SK-N-SH treated with all-trans-retinoic acid at 6 μM for 48 hours (cell line): ENCODE measurements around the gene GCNT2.

Experiments
- ATAC-seq: fragments of 200-7000 bp; cut with Tn5 transposase; 3 replicates; pipeline ENCODE4 v1.9.1; 2020; ENCODE audit warnings: mild to moderate bottlenecking, moderate library complexity
- ARNTL ChIP-seq: fragments of 450-650 bp; formaldehyde crosslinking; IDR thresholded peaks from 2 replicates; pipeline ENCODE4 v1.5.0; 2020; ENCODE audit warnings: low read depth, mild to moderate bottlenecking, moderate library complexity, borderline replicate concordance
- BACH2 ChIP-seq: fragments of 250-450 bp; sonication (Bioruptor Pico); IDR thresholded peaks from 2 replicates; pipeline ENCODE4 v1.9.0; 2021; ENCODE audit warnings: mild to moderate bottlenecking, borderline replicate concordance
- CREB5 ChIP-seq: fragments of 250-450 bp; sonication (Bioruptor Pico); IDR thresholded peaks from 2 replicates; pipeline ENCODE4 v1.5.1; 2020; ENCODE audit warnings: low read depth, mild to moderate bottlenecking, moderate library complexity
- CSDC2 ChIP-seq: fragments of 250-450 bp; sonication (Bioruptor Pico); IDR thresholded peaks from 2 replicates; pipeline ENCODE4 v1.5.0; 2020; ENCODE audit warnings: mild to moderate bottlenecking, moderate library complexity
- CSRNP3 ChIP-seq: fragments of 250-450 bp; sonication (Bioruptor Pico); IDR thresholded peaks from 2 replicates; pipeline ENCODE4 v1.5.1; 2021; ENCODE audit warnings: mild to moderate bottlenecking, moderate library complexity
- ESRRG ChIP-seq: fragments of 250-450 bp; sonication (Bioruptor Pico); IDR thresholded peaks from 2 replicates; pipeline ENCODE4 v1.6.1; 2021; ENCODE audit warnings: mild to moderate bottlenecking
- GLIS3 ChIP-seq: fragments of 250-450 bp; sonication (Bioruptor Pico); IDR thresholded peaks from 2 replicates; pipeline ENCODE4 v1.5.0; 2020; ENCODE audit warnings: mild to moderate bottlenecking, moderate library complexity
- OSR1 ChIP-seq: fragments of 250-450 bp; sonication (Bioruptor Pico); IDR thresholded peaks from 2 replicates; pipeline ENCODE4 v1.8.0; 2022; ENCODE audit warnings: moderate library complexity, mild to moderate bottlenecking, inconsistent platforms
- PPARA ChIP-seq: fragments of 250-450 bp; sonication (Bioruptor Pico); IDR thresholded peaks from 2 replicates; pipeline ENCODE4 v1.5.0; 2020; ENCODE audit warnings: mild to moderate bottlenecking, borderline replicate concordance
- RARB ChIP-seq: fragments of 250-450 bp; sonication (Bioruptor Pico); IDR thresholded peaks from 2 replicates; pipeline ENCODE4 v1.8.0; 2021; ENCODE audit warnings: mild to moderate bottlenecking, moderate library complexity
- SNAI2 ChIP-seq: fragments of 250-450 bp; sonication (Bioruptor Pico); IDR thresholded peaks from 2 replicates; pipeline ENCODE4 v1.5.0; 2020; ENCODE audit warnings: mild to moderate bottlenecking, moderate library complexity
- TCF4 ChIP-seq: fragments of 250-450 bp; sonication (Bioruptor Pico); IDR thresholded peaks from 2 replicates; pipeline ENCODE4 v1.8.0; 2021; ENCODE audit warnings: mild to moderate bottlenecking, moderate library complexity, borderline replicate concordance
- TOX ChIP-seq: fragments of 250-450 bp; sonication (Bioruptor Pico); IDR thresholded peaks from 2 replicates; pipeline ENCODE4 v1.8.0; 2021; ENCODE audit warnings: mild to moderate bottlenecking, moderate library complexity, borderline replicate concordance
- TSHZ2 ChIP-seq: fragments of 250-450 bp; sonication (Bioruptor Pico); IDR thresholded peaks from 2 replicates; pipeline ENCODE4 v1.5.0; 2020; ENCODE audit warnings: mild to moderate bottlenecking, moderate library complexity
- ZC3H10 ChIP-seq: fragments of 250-450 bp; sonication (Bioruptor Pico); IDR thresholded peaks from 2 replicates; pipeline ENCODE4 v1.5.1; 2021; ENCODE audit warnings: mild to moderate bottlenecking, moderate library complexity
- ZFP30 ChIP-seq: fragments of 450-650 bp; formaldehyde crosslinking; IDR thresholded peaks from 2 replicates; pipeline ENCODE4 v1.5.0; 2022; ENCODE audit warnings: mild to moderate bottlenecking, moderate library complexity
- ZNF565 ChIP-seq: fragments of 450-650 bp; formaldehyde crosslinking; conservative IDR thresholded peaks from 2 replicates; pipeline ENCODE4 v1.5.0; 2020; ENCODE audit warnings: low read depth, mild to moderate bottlenecking, moderate library complexity
- ZNF70 ChIP-seq: fragments of 450-650 bp; formaldehyde crosslinking; IDR thresholded peaks from 2 replicates; pipeline ENCODE4 v1.5.0; 2020; ENCODE audit warnings: mild to moderate bottlenecking, moderate library complexity
- ZNF8 ChIP-seq: fragments of 450-650 bp; formaldehyde crosslinking; IDR thresholded peaks from 2 replicates; pipeline ENCODE4 v1.5.0; 2020; ENCODE audit warnings: mild to moderate bottlenecking, moderate library complexity
- TF ChIP-seq, protein P1 (sequence below): fragments of 250-450 bp; sonication (Bioruptor Pico); IDR thresholded peaks from 2 replicates; pipeline ENCODE4 v1.8.0; 2021; ENCODE audit warnings: low read depth, mild to moderate bottlenecking, moderate library complexity, borderline replicate concordance
- TF ChIP-seq, protein P2 (sequence below): fragments of 250-450 bp; sonication (Bioruptor Pico); IDR thresholded peaks from 2 replicates; pipeline ENCODE4 v1.8.0; 2020; ENCODE audit warnings: mild to moderate bottlenecking, moderate library complexity, borderline replicate concordance

GCNT2 gene

GRCh38 chr6:10644225-10644624 lies 123.1 kb downstream of the GCNT2 start:
- ATAC-seq = no peak
- TF ChIP-seq ZNF8 (no peak), SNAI2 (no peak), ARNTL (CRISPR knock-in tag) (no peak), TCF4 (CRISPR knock-in tag) (no peak), ZNF565 (CRISPR knock-in tag) (no peak), CSRNP3 (CRISPR knock-in tag) (no peak), GLIS3 (CRISPR knock-in tag) (no peak), CSDC2 (no peak), ZFP30 (CRISPR knock-in tag) (no peak), ZNF70 (CRISPR knock-in tag) (no peak), ESRRG (CRISPR knock-in tag) (no peak), TOX (CRISPR knock-in tag) (no peak)
- TF ChIP-seq, all 23 proteins: peak for 0

GRCh38 chr6:10655508-10656055 lies 134.4 kb downstream of the GCNT2 start:
- ATAC-seq = no peak
- TF ChIP-seq BACH2 (CRISPR knock-in tag) (no peak), ZFP30 (CRISPR knock-in tag) (no peak), TCF4 (CRISPR knock-in tag) (no peak), ARNTL (CRISPR knock-in tag) (no peak), ZNF8 (no peak), TSHZ2 (no peak)
- TF ChIP-seq, all 23 proteins: peak for 0

DNA sequence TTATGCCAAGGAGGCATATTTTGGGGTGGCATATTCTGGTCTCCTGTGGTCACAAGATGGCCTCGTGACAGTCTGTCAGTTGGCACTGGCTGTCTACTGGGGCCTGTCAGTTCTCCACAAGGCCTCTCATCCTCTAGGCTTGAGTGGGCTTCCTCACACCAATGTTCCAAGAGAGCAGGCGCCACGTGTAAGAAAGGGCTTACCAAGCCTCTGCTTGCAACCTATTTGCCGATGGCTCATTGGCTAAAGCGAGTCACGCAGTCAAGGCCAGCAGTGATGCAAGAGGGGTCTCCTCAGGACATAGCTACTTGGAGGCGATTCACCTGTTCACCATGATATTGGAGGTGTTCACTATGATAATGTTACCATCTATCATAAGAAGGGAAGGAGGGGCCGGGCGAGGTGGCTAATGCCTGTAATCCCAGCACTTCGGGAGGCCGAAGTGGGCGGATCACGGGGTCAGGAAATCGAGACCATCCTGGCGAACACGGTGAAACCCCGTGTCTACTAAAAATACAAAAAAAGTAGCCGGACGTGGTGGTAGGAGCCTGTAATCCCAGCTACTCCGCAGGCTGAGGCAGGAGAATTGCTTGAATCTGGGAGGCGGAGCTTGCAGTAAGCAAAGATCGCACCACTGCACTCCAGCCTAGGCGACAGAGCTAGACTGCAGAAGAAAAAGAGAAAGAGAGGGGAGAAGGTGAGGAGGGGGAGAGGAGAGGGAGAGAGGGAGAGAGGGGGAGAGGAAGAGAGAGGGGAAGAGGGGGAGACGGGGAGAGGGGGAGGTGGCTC lies 138.0 kb downstream of the GCNT2 start:
- TF ChIP-seq, protein P1, sequence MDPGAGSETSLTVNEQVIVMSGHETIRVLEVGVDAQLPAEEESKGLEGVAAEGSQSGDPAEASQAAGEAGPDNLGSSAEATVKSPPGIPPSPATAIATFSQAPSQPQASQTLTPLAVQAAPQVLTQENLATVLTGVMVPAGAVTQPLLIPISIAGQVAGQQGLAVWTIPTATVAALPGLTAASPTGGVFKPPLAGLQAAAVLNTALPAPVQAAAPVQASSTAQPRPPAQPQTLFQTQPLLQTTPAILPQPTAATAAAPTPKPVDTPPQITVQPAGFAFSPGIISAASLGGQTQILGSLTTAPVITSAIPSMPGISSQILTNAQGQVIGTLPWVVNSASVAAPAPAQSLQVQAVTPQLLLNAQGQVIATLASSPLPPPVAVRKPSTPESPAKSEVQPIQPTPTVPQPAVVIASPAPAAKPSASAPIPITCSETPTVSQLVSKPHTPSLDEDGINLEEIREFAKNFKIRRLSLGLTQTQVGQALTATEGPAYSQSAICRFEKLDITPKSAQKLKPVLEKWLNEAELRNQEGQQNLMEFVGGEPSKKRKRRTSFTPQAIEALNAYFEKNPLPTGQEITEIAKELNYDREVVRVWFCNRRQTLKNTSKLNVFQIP (CRISPR knock-in tag) = no peak
- TF ChIP-seq TOX (CRISPR knock-in tag) (no peak), PPARA (CRISPR knock-in tag) (no peak), BACH2 (CRISPR knock-in tag) (no peak), CSRNP3 (CRISPR knock-in tag) (no peak), ZC3H10 (CRISPR knock-in tag) (no peak), ZNF70 (CRISPR knock-in tag) (no peak), OSR1 (CRISPR knock-in tag) (no peak), SNAI2 (no peak), RARB (CRISPR knock-in tag) (no peak), ARNTL (CRISPR knock-in tag) (no peak), GLIS3 (CRISPR knock-in tag) (no peak), ZFP30 (CRISPR knock-in tag) (no peak), ESRRG (CRISPR knock-in tag) (no peak), ZNF8 (no peak), TSHZ2 (no peak), CREB5 (CRISPR knock-in tag) (no peak), TCF4 (CRISPR knock-in tag) (no peak)
- TF ChIP-seq, protein P2, sequence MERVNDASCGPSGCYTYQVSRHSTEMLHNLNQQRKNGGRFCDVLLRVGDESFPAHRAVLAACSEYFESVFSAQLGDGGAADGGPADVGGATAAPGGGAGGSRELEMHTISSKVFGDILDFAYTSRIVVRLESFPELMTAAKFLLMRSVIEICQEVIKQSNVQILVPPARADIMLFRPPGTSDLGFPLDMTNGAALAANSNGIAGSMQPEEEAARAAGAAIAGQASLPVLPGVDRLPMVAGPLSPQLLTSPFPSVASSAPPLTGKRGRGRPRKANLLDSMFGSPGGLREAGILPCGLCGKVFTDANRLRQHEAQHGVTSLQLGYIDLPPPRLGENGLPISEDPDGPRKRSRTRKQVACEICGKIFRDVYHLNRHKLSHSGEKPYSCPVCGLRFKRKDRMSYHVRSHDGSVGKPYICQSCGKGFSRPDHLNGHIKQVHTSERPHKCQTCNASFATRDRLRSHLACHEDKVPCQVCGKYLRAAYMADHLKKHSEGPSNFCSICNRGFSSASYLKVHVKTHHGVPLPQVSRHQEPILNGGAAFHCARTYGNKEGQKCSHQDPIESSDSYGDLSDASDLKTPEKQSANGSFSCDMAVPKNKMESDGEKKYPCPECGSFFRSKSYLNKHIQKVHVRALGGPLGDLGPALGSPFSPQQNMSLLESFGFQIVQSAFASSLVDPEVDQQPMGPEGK (CRISPR knock-in tag) = no peak
- peak; percentile 78 for ATAC-seq
